Adipocyte (in vitro differentiated cells): ENCODE results near the gene TMCO4.
A peak's percentile ranks its signal among the peaks of the same experiment; 100 is the strongest.
"Not testable (repeated sequence)": the region's sequence is repeated elsewhere in the genome, so short reads cannot be mapped to it uniquely, and the experiment has no call there.

Source experiments
- DNase-seq: peaks from one replicate; pipeline ENCODE4 v3.0.0-alpha.2; 2015; ENCODE audit warnings: low read depth
- H3K27me3 ChIP-seq: replicated peaks from 2 replicates; pipeline ENCODE4 v1.7.0; 2013; ENCODE audit warnings: mild to moderate bottlenecking, low read length, moderate library complexity; ENCODE audit not compliant: control insufficient read depth, insufficient read depth
- H3K36me3 ChIP-seq: 2 replicates; pipeline ENCODE4 v1.7.0; 2013; ENCODE audit warnings: low read length, mild to moderate bottlenecking, moderate library complexity; ENCODE audit not compliant: control insufficient read depth, insufficient read depth, severe bottlenecking
- H3K4me1 ChIP-seq: 2 replicates; pipeline ENCODE4 v1.7.0; 2013; ENCODE audit warnings: mild to moderate bottlenecking, low read length, moderate library complexity; ENCODE audit not compliant: control insufficient read depth, insufficient read depth
- H3K4me3 ChIP-seq: 2 replicates; pipeline ENCODE4 v1.7.0; 2013; ENCODE audit warnings: mild to moderate bottlenecking, low read length, moderate library complexity
- H3K9ac ChIP-seq: 2 replicates; pipeline ENCODE4 v1.7.0; 2013; ENCODE audit warnings: mild to moderate bottlenecking, low read length, moderate library complexity
- H3K9me3 ChIP-seq: 2 replicates; pipeline ENCODE4 v1.7.0; 2013; ENCODE audit warnings: mild to moderate bottlenecking, low read length, moderate library complexity; ENCODE audit not compliant: control insufficient read depth

Gene TMCO4

GRCh38 chr1:19825298-19825697 lies 25.6 kb upstream of the TMCO4 start:
- H3K4me3 ChIP-seq, result no peak overlapping the region
- no peaks in the 10 kb centered on the region for H3K4me1 ChIP-seq
- H3K9me3 ChIP-seq, result no peaks in the 10 kb centered on the region
- H3K27me3 ChIP-seq, result peaks cover 3% of the 10 kb centered on the region
- no peak overlapping the region for H3K9ac ChIP-seq
- H3K36me3 ChIP-seq, result no peaks in the 10 kb centered on the region
- no peak for DNase-seq

DNA sequence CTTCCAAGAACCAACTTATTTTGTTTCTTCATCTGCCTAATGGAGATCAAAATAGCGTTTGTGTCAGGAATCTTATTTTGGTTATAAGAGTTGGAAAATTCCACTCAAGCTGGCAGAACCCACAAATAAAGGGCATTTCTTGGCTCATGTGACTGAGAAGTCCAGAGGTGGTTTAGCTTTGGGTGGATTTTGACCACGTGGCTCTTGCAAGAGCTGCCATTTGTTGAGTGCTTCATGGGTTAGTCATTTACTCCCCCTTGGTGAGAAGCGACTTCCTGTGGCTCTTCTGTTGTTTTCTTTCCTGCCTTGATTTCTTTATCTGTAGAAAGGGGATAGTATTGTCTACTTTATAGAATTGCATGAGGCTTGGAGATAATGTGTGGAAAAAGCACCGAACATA lies 24.8 kb upstream of the TMCO4 start:
- Histone ChIP-seq H3K4me1 (peaks cover 2% of the 10 kb centered on the region), H3K9me3 (no peaks in the 10 kb centered on the region), H3K27me3 (peaks cover 3% of the 10 kb centered on the region), H3K9ac (no peak overlapping the region), H3K36me3 (no peaks in the 10 kb centered on the region), H3K4me3 (no peak overlapping the region)
- DNase-seq, result no peak

DNA sequence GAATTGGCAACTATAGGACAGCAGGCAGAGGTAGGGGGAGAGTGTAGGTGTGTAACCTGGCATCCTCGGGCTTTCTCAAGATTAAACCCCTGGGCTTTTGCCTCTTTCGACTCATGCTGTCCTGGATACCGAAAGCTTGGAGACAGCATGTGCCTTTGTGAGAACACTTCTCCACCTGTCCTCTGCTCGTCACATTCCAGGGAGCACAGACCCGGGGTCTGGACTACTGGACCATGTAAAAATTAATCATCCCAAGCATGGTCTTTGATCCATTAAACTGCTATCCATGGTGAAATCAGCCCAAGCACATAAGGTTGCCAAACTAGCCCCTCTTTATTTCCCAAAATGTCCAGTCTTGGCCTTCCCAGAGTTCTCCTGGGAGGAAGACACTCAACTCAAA lies 24.3 kb upstream of the TMCO4 start:
- H3K9ac ChIP-seq, result no peak overlapping the region
- no peaks in the 10 kb centered on the region for H3K9me3 ChIP-seq
- peaks cover 3% of the 10 kb centered on the region for H3K27me3 ChIP-seq
- H3K36me3 ChIP-seq, result no peaks in the 10 kb centered on the region
- no peak overlapping the region for H3K4me3 ChIP-seq
- peaks cover 7% of the 10 kb centered on the region for H3K4me1 ChIP-seq
- no peak for DNase-seq

DNA sequence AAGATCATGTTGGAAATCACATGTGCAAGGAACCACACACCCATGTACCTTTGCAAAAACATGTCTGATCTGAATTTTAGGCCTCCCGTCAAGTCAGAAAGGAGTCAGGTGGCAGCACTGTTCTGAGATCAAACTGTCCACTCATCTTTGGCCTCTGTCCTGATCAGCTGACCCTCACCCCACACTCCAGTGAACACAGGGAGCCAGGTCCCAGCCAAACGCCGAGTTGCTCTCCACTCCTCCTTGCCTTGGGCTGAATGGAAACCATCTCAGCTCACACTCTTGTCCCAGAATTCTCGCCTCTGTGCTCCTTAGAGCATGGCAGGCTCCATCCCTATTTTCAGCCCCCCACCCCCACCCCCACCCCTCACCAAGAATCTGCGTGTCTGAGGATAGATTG lies 20.0 kb upstream of the TMCO4 start:
- H3K4me3 ChIP-seq, result no peak overlapping the region
- H3K27me3 ChIP-seq, result peaks cover 3% of the 10 kb centered on the region
- peaks cover 26% of the 10 kb centered on the region for H3K4me1 ChIP-seq
- no peaks in the 10 kb centered on the region for H3K36me3 ChIP-seq
- H3K9ac ChIP-seq, result no peak overlapping the region
- no peaks in the 10 kb centered on the region for H3K9me3 ChIP-seq
- no peak for DNase-seq

DNA sequence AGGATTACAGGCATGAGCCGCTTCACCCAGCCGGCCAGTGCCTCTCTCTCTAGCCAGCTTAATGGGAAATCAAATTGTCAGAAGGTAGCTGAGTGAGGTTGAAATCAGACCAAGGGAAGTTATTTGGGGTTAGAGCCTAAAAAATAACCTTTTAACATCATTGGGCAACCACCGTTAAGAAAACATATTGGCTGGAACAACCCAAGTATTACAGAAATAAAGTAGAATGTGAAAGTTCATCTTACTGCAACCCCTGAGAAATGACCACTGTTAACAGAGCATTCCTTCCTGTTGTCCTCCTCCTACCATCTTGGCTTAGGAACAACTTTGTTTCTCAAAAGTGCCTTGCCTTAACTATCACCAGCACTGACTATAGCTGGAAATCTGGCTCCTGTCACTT lies 18.6 kb upstream of the TMCO4 start:
- DNase-seq, result no peak
- Histone ChIP-seq H3K36me3 (no peaks in the 10 kb centered on the region), H3K4me1 (peaks cover 26% of the 10 kb centered on the region), H3K9me3 (no peaks in the 10 kb centered on the region), H3K27me3 (peaks cover 3% of the 10 kb centered on the region), H3K9ac (peak overlapping the region; percentile 55), H3K4me3 (no peak overlapping the region)

- Histone ChIP-seq H3K27me3 (no peaks in the 10 kb centered on the region), H3K4me1 (peaks cover 30% of the 10 kb centered on the region), H3K4me3 (no peak overlapping the region), H3K9ac (no peak overlapping the region), H3K36me3 (no peaks in the 10 kb centered on the region), H3K9me3 (no peaks in the 10 kb centered on the region)
- no peak for DNase-seq
These were observed 17.4 kb upstream of the TMCO4 start for GRCh38 chr1:19817160-19817559.

- not testable (repeated sequence) for H3K4me3 ChIP-seq, H3K36me3 ChIP-seq, DNase-seq, H3K9me3 ChIP-seq, H3K27me3 ChIP-seq, H3K9ac ChIP-seq
- peaks cover 30% of the 10 kb centered on the region for H3K4me1 ChIP-seq
These were observed 17.0 kb upstream of the TMCO4 start for GRCh38 chr1:19816737-19817086.

DNA sequence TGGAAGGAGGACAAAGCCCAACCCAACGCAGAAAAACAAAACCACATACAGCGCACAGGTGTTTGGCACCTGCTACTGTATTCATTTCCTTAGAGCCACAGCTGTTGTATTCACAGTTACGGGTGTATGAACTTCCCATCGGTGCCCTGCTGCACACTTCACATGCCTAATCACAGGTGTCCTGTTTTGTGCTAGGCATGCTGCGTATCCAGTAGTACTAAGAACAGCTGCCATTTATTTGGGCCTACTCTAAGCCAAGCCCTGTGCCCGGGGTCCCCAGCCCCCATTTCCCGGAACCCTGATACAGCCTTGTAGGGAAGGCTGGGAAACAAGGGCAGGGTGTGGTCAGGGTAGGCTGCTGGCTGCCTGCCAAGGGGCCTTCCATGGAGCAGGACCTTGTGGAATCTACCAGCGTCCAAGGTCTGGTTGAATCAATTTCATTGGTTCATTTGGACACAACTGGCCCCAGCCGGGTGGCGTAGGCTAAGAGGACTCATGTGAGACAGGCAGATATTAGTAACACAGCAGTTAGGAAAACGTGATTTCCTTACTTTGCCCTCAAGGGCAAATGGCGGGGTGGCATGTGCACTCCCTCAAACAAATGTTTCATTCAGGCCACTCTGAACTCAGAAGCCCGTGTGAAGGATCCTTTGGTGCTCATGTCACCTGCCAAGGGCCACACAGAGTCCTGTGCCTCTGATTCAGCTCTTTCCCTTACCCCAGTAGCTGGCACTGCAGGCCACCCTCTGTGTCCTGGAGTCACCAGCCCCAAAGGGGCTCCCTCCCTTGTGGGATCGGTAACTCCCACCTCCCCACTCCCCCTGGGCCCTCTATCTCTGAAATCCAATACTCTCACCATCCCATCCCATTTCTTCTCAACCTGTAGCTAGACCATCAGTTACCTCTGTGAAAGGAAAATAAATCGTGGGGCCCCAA lies 16.4 kb upstream of the TMCO4 start:
- no peaks in the 10 kb centered on the region for H3K36me3 ChIP-seq
- H3K27me3 ChIP-seq, result no peaks in the 10 kb centered on the region

GRCh38 chr1:19814681-19815503 lies 15.2 kb upstream of the TMCO4 start, which contains the start of gene RNF186:
RNF186 (minus strand) TSS chr1:19815283; CDS start chr1:19815101, 182 bp downstream.
- H3K36me3 ChIP-seq, result no peaks in the 10 kb centered on the region
- H3K4me3 ChIP-seq, result no peak within 1 kb of the TSS
- H3K9me3 ChIP-seq, result no peaks in the 10 kb centered on the region
- H3K27me3 ChIP-seq, result no peaks in the 10 kb centered on the region
- no peak within 1 kb of the TSS for H3K9ac ChIP-seq
- peaks cover 30% of the 10 kb centered on the region for H3K4me1 ChIP-seq
- DNase-seq, result no peak

More for the DNA sequence above, 16.4 kb upstream of the TMCO4 start:
- Histone ChIP-seq H3K9me3 (no peaks in the 10 kb centered on the region), H3K9ac (no peak overlapping the region), H3K4me3 (no peak overlapping the region), H3K4me1 (peaks cover 30% of the 10 kb centered on the region)
- no peak for DNase-seq

DNA sequence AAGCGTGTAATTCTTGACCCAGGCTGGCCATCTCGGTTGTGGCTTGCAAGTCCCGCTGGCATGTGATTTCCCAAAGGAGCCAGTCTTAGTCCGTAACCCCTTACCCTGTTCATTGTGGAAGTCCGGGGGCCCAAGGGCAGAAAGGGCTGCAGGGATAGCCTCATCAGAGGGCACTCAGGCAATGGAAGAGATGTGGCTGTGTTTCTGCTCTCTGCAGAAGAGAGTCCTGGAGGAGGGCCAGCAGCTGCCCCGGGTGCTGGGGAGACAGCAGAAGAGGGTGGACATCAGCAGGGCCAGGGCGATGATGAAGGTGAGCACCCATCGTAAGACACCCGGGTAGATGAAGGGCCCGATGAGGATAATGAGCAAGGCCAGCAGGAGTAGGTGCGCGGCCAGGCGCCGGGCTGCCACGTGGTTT lies 14.5 kb upstream of the TMCO4 start:
- no peaks in the 10 kb centered on the region for H3K27me3 ChIP-seq
- peaks cover 25% of the 10 kb centered on the region for H3K4me1 ChIP-seq
- no peak overlapping the region for H3K4me3 ChIP-seq
- H3K36me3 ChIP-seq, result no peaks in the 10 kb centered on the region
- no peak overlapping the region for H3K9ac ChIP-seq
- peaks cover under 1% of the 10 kb centered on the region for H3K9me3 ChIP-seq
- no peak for DNase-seq

DNA sequence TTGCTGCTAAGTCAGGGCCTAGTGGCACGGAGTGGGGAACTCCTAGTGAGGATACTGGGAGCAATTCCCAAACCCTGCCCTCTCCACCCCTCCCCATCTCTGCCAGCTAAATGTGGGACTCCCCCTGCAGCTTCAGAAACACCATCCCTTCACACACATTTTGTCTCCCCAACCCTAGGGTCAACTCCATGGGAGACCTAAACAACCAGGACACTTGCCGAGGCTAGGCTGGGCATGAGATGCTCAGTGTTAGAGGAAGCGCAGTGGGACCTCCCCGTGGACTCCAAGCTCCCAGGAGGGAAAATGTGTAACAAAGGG lies 13.9 kb upstream of the TMCO4 start:
- Histone ChIP-seq H3K9me3 (peaks cover 4% of the 10 kb centered on the region), H3K4me3 (no peak overlapping the region), H3K36me3 (no peaks in the 10 kb centered on the region), H3K27me3 (no peaks in the 10 kb centered on the region), H3K4me1 (peaks cover 18% of the 10 kb centered on the region), H3K9ac (no peak overlapping the region)
- DNase-seq, result no peak
